NCI-H446 treated with DMSO at 0.1 percent for 48 hours (cell line): ENCODE data around the gene CFAP157.
A peak's percentile ranks its signal among the peaks of the same experiment; 100 is the strongest.

Experiments
- DNase-seq: peaks from one replicate; lab custom pipeline; 2025; lab: John Stamatoyannopoulos, UW

CFAP157 gene

GRCh38 chr9:127706836-127707241, at the start of gene CFAP157:
TSS of gene CFAP157 (plus strand) at chr9:127706988. CDS start at chr9:127707032, 44 bp downstream.
- DNase-seq, result no peak

- DNase-seq, result no peak
These were observed 48.4 kb upstream of the CFAP157 start for GRCh38 chr9:127658428-127658827.

- DNase-seq, result peak; percentile 82
These were observed 45.7 kb upstream of the CFAP157 start for GRCh38 chr9:127660886-127661741.

GRCh38 chr9:127662617-127663016, 44.2 kb upstream of the CFAP157 start:
- no peak for DNase-seq

- DNase-seq, result no peak
These were observed 42.5 kb upstream of the CFAP157 start for GRCh38 chr9:127664324-127664677.

GRCh38 chr9:127664678-127665507, 41.9 kb upstream of the CFAP157 start:
- DNase-seq, result no peak

GRCh38 chr9:127667127-127667844, 39.5 kb upstream of the CFAP157 start:
- no peak for DNase-seq

GRCh38 chr9:127667906-127668305, 38.9 kb upstream of the CFAP157 start:
- no peak for DNase-seq

- no peak for DNase-seq
These were observed 33.6 kb upstream of the CFAP157 start for GRCh38 chr9:127673234-127673633.

GRCh38 chr9:127676638-127677037, 30.1 kb upstream of the CFAP157 start:
- no peak for DNase-seq

GRCh38 chr9:127679506-127679905, 27.3 kb upstream of the CFAP157 start:
- DNase-seq, result no peak

GRCh38 chr9:127680226-127680625, 26.6 kb upstream of the CFAP157 start:
- no peak for DNase-seq

GRCh38 chr9:127680846-127681245, 25.9 kb upstream of the CFAP157 start:
- DNase-seq, result no peak

- DNase-seq, result no peak
These were observed 24.2 kb upstream of the CFAP157 start for GRCh38 chr9:127682351-127683136.

- DNase-seq, result no peak
These were observed 23.1 kb upstream of the CFAP157 start for GRCh38 chr9:127683723-127684122.

GRCh38 chr9:127684576-127684975, 22.2 kb upstream of the CFAP157 start:
- no peak for DNase-seq

- no peak for DNase-seq
These were observed 20.1 kb upstream of the CFAP157 start for GRCh38 chr9:127686461-127687393.

GRCh38 chr9:127689329-127690000, 17.3 kb upstream of the CFAP157 start:
- no peak for DNase-seq

GRCh38 chr9:127690735-127691134, 16.1 kb upstream of the CFAP157 start:
- DNase-seq, result no peak

GRCh38 chr9:127692071-127692470, 14.7 kb upstream of the CFAP157 start:
- DNase-seq, result no peak
